NB4 (cell line): Measurements from ENCODE around the gene CARNS1.
A peak's percentile ranks its signal among the peaks of the same experiment; 100 is the strongest.

Source experiments
- DNase-seq: peaks from one replicate; pipeline ENCODE4 v3.0.0; 2010; ENCODE audit warnings: low read depth
- H3K4me3 ChIP-seq: one replicate; pipeline ENCODE4 v1.5.1; 2011; ENCODE audit warnings: mild to moderate bottlenecking, low read depth, low read length, moderate library complexity
- MAX ChIP-seq: IDR thresholded peaks from 2 replicates; pipeline ENCODE4 v1.6.1; 2011; ENCODE audit warnings: low read depth, low read length
- MYC ChIP-seq: IDR thresholded peaks from 2 replicates; pipeline ENCODE4 v1.6.1; 2011; ENCODE audit warnings: low read depth, low read length
- POLR2A ChIP-seq: IDR thresholded peaks from 2 replicates; pipeline ENCODE4 v1.6.1; 2011; ENCODE audit warnings: mild to moderate bottlenecking; ENCODE audit not compliant: insufficient read length; ENCODE audit errors: extremely low read depth
- TF ChIP-seq, protein P1 (sequence below): IDR thresholded peaks from one replicate; pipeline ENCODE4 v1.5.1; 2012; ENCODE audit warnings: low read depth, low read length

Gene CARNS1

DNA sequence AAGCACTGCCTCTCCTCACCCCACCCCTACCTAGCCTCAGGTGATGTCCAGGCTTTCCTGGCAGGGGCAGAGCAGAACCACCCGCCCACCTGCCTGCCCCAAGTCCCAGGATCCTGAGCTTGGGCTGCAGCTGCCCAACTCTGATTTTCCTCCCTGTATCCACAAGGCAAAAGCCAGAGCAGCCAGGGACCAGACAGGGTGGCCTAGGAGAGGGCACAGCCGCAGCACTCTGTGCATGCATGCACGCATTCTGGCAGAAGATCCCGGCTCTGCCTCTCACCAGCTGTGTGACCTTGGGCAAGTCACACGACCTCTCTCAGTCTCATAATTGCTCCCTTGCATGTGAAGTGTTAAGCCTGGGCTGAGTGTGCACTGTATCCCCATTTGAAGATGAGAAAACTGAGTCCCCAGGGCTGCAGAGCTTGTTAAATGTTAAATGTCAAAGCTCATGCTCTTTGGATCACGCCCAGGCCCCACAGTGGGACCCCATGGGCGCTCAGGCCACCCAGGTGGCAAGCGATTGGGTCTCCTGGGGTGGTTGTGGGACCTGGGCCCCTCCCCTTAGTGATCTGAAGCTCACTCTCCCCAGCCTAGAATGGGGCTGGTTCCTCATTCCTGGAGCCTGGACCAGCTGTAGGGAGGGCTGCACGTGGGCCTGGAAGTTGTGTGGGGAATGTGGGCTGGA is 2.8 kb upstream of the CARNS1 start:
- no peak overlapping the region for H3K4me3 ChIP-seq
- TF ChIP-seq MYC, result no peak
- TF ChIP-seq POLR2A, result no peak
- no peak for TF ChIP-seq MAX
- TF ChIP-seq, protein P1, sequence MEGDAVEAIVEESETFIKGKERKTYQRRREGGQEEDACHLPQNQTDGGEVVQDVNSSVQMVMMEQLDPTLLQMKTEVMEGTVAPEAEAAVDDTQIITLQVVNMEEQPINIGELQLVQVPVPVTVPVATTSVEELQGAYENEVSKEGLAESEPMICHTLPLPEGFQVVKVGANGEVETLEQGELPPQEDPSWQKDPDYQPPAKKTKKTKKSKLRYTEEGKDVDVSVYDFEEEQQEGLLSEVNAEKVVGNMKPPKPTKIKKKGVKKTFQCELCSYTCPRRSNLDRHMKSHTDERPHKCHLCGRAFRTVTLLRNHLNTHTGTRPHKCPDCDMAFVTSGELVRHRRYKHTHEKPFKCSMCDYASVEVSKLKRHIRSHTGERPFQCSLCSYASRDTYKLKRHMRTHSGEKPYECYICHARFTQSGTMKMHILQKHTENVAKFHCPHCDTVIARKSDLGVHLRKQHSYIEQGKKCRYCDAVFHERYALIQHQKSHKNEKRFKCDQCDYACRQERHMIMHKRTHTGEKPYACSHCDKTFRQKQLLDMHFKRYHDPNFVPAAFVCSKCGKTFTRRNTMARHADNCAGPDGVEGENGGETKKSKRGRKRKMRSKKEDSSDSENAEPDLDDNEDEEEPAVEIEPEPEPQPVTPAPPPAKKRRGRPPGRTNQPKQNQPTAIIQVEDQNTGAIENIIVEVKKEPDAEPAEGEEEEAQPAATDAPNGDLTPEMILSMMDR, result no peak
- DNase-seq, result no peak

DNA sequence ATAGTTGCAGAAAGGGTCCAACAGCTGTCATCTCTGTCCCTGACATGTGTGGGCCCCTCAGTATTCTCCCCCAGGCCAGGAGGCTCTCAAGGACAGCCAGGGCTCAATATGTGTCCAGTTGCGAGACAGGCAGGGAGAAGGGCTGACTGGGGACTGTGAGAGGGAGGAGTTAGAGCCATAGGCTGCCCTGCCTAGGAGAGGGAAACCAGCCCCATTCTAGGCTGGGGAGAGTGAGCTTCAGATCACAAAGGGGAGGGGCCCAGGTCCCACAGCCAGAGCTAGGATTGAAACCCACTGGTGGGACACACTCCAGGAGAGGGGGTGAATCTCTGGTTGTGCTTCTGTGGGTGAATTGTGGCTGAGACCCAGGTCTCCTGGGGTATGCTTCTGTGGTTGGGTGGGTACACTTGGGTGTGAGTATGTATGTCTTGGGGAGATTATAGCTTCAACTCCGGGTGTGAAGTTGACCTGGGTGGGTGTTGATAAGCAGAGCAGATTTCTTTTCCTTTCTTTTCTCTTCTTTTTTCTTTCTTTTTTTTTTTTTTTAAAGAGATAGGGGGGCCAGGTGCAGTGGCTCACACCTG is 2.1 kb upstream of the CARNS1 start:
- TF ChIP-seq MAX, result no peak
- H3K4me3 ChIP-seq, result no peak overlapping the region
- peak; percentile 45 for DNase-seq

DNA sequence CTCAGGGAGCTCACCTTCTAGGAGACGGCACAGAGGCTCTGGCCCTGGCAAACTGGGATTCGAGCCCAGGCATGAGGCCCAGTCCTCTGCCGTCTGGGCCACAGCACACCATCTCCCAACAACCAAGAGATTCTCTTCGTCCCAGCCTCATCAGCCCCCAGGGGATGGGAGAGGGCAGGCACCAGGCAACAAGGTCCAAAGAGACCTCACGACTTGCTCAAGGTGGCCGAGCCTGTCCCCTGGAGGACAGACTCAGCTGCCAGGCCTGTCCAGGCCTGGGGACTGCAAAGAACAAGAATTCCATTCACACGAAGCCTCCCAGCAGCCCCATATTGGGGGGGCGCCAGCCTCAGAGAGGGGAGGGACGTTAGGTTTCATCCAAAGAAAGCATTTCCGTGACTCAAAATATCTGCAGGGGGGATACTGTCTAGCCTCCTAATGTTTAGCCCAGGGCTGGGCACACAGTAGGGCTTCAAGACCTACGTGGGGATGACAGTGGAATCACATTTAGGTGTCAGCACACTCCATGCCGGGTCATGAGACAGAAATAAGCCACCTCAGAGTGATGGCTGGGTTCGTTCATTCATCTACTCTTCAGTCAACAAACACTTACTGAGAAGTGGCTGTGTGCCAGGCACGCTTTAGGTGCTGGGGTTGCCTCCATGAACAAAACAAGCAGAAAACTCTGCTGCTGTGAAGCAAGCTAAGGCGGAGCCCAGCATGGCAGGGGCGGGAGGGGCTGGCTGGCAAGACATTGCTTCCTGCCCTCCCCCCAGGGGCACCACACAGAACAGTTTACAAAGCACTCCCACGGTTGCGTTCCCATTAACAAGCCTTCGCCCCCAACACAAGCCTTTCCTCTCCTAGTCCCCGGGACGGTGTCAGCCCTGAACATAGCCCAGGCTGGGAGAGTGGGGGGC is 1.2 kb downstream of the CARNS1 start:
- TF ChIP-seq MYC, result peak; percentile 80; the same call in 1 of the 2 replicates
- TF ChIP-seq, protein P1, result no peak
- peak; percentile 29 for TF ChIP-seq POLR2A
- TF ChIP-seq MAX, result peak; percentile 73; the same call in 1 of the 2 replicates
- peak; percentile 93 for DNase-seq
- no peak overlapping the region for H3K4me3 ChIP-seq

DNA sequence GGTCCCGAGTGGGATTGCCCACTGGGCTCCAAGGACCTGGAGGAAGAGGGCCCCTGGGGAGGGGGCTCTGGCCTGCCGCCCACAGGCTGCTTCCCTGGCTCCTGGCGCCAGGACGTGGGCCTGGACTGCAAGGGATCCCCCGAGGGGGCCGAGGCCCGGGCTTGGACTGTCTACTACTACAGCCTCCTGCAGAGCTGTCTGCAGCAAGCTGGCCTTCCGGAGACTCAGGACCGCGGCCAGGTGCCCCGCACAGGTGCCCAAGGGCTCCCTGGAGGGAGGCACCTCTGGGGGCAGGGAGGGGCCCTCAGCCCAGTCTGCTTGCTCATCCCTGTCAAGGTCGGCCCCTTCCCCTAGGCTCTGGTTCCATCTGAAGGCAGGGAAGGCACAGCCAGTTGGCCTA is 1.9 kb downstream of the CARNS1 start:
- H3K4me3 ChIP-seq, result no peak overlapping the region
- TF ChIP-seq POLR2A (no peak), MAX (no peak), MYC (no peak)
- TF ChIP-seq, protein P1, result no peak
- no peak for DNase-seq

DNA sequence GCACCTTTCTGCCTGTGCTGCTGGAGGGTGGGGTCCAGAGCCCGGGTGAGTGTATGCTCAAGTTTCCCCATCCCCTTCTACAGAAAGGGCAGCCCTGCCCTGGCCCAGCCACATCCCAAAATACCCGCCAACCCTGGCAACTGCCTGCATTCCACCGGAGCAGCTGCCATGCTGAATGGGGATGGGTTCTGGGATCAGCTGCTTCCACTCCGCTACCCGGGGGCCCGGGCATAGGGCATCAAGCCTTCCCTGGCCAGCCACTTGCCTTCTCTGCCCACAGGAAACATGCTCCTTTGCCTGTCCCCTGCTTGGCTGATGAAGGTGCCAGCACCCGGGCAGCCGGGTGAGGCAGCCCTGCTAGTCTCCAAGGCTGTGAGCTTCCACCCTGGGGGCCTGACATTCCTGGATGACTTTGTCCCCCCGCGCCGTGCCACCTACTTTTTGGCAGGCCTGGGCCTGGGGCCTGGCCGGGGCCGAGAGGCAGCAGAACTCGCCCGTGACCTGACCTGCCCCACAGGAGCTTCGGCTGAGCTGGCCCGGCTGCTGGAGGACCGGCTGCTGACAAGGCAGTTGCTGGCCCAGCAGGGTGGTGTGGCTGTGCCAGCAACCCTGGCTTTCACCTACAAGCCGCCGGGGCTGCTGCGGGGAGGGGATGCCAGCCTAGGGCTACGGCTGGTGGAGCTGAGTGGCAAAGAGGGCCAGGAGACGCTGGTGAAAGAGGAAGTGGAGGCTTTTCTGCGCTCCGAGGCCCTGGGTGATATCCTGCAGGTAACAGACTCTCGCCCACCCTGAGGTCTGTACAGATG is 3.2 kb downstream of the CARNS1 start:
- no peak overlapping the region for H3K4me3 ChIP-seq
- TF ChIP-seq POLR2A, result no peak
- no peak for TF ChIP-seq MYC
- TF ChIP-seq, protein P1, result no peak
- no peak for TF ChIP-seq MAX
- no peak for DNase-seq
